Hepatocyte (in vitro differentiated cells): ENCODE data around the gene ZNF385C. TPM values are rescaled to one million over a fixed set of nuclear protein-coding genes. Genes with fewer than 3 reads are reported as not detected.

ENCODE experiments used
- DNase-seq: peaks from one replicate; pipeline ENCODE4 v3.0.0-alpha.2; 2016; ENCODE audit warnings: low spot score
- H2AFZ ChIP-seq: fragments of 200-600 bp; sonication (generic); 2 replicates; pipeline ENCODE4 v1.6.0; 2016; ENCODE audit warnings: antibody characterized with exemption, mild to moderate bottlenecking
- H3K27ac ChIP-seq: fragments of 200-600 bp; sonication (generic); 2 replicates; pipeline ENCODE4 v1.5.1; 2016; ENCODE audit warnings: mild to moderate bottlenecking
- H3K27me3 ChIP-seq: fragments of 200-600 bp; sonication (generic); 2 replicates; pipeline ENCODE4 v1.6.1; 2016
- H3K36me3 ChIP-seq: fragments of 200-600 bp; sonication (generic); replicated peaks from 2 replicates; pipeline ENCODE4 v1.5.1; 2016; ENCODE audit warnings: low read depth; ENCODE audit not compliant: insufficient read depth
- H3K4me1 ChIP-seq: fragments of 200-600 bp; sonication (generic); 2 replicates; pipeline ENCODE4 v1.5.1; 2016; ENCODE audit warnings: mild to moderate bottlenecking, moderate library complexity; ENCODE audit not compliant: insufficient read depth
- H3K4me2 ChIP-seq: fragments of 200-600 bp; sonication (generic); 2 replicates; pipeline ENCODE4 v1.6.0; 2016
- H3K4me3 ChIP-seq: fragments of 200-600 bp; sonication (generic); 2 replicates; pipeline ENCODE4 v1.5.1; 2016; ENCODE audit warnings: mild to moderate bottlenecking
- H3K79me2 ChIP-seq: fragments of 200-600 bp; sonication (generic); 2 replicates; pipeline ENCODE4 v1.6.0; 2017; ENCODE audit warnings: mild to moderate bottlenecking
- H3K9me2 ChIP-seq: fragments of 200-600 bp; sonication (generic); replicated peaks from 2 replicates; pipeline ENCODE4 v1.6.0; 2017; ENCODE audit warnings: mild to moderate bottlenecking; ENCODE audit not compliant: insufficient read depth
- H3K9me3 ChIP-seq: fragments of 200-600 bp; sonication (generic); 2 replicates; pipeline ENCODE4 v1.5.1; 2016; ENCODE audit warnings: low read depth, mild to moderate bottlenecking
- H4K20me1 ChIP-seq: fragments of 200-600 bp; sonication (generic); 2 replicates; pipeline ENCODE4 v1.6.0; 2016; ENCODE audit warnings: mild to moderate bottlenecking; ENCODE audit not compliant: insufficient read depth, poor library complexity, severe bottlenecking
- CTCF ChIP-seq: fragments of 200-600 bp; sonication (generic); IDR thresholded peaks from 2 replicates; pipeline ENCODE4 v1.5.1; 2016; ENCODE audit warnings: antibody characterized with exemption, mild to moderate bottlenecking; ENCODE audit not compliant: poor library complexity
- EZH2 ChIP-seq: fragments of 200-600 bp; sonication (generic); IDR thresholded peaks from 2 replicates; pipeline ENCODE4 v1.6.1; 2016; ENCODE audit warnings: antibody characterized with exemption, mild to moderate bottlenecking, borderline replicate concordance
- EZH2phosphoT487 ChIP-seq: fragments of 200-600 bp; sonication (generic); IDR thresholded peaks from one replicate; pipeline ENCODE4 v1.6.1; 2018; ENCODE audit warnings: antibody characterized with exemption, mild to moderate bottlenecking, low read depth, moderate library complexity; ENCODE audit not compliant: unreplicated experiment, severe bottlenecking
- WGBS: methylation state at CpG from one replicate; pipeline ENCODE4 v1.1.6; 2016; ENCODE audit warnings: low lambda C conversion rate; ENCODE audit errors: missing lambda C conversion rate; 5-methylcytosine and 5-hydroxymethylcytosine counted together
- polyA plus RNA-seq: library from polyadenylated mRNA; unstranded; fragments of >200 nt; fragmentation: Nextera tagmentation; extraction: Ambion mirVana; gene quantifications from 2 replicates; pipeline ENCODE4 v1.2.1, GENCODE V29; 2016
- total RNA-seq: library from RNA; depleted of rRNA; stranded (reverse); fragments of >200 nt; gene quantifications from 2 replicates; pipeline ENCODE4 v1.2.3, GENCODE V29; 2014

ZNF385C gene
- total and polyA plus RNA-seq, 2 experiments from 2014 or later = 0.45 to 0.63 TPM

- H3K9me2 ChIP-seq = no peaks in the 10 kb centered on the region
- no peak overlapping the region for H2AFZ ChIP-seq
- H3K27ac ChIP-seq = peak overlapping the region; percentile 61
- H4K20me1 ChIP-seq = peaks cover 47% of the 10 kb centered on the region
- no peak for DNase-seq
- TF ChIP-seq CTCF (no peak), EZH2 (no peak), EZH2phosphoT487 (no peak)
- 92% methylated on average over 7 of the region's 7 CpGs for WGBS
- H3K4me3 ChIP-seq = no peak overlapping the region
- peaks cover 15% of the 10 kb centered on the region for H3K4me1 ChIP-seq
- no peaks in the 10 kb centered on the region for H3K9me3 ChIP-seq
- no peaks in the 10 kb centered on the region for H3K27me3 ChIP-seq
- H3K4me2 ChIP-seq = peak overlapping the region; percentile 38
- H3K79me2 ChIP-seq = peaks cover 93% of the 10 kb centered on the region
- no peaks in the 10 kb centered on the region for H3K36me3 ChIP-seq
These were observed 96.0 kb downstream of the ZNF385C start for GRCh38 chr17:42002175-42002791.

GRCh38 chr17:42001729-42002128 lies 96.5 kb downstream of the ZNF385C start:
- Histone ChIP-seq H3K4me1 (peaks cover 15% of the 10 kb centered on the region), H4K20me1 (peaks cover 41% of the 10 kb centered on the region), H3K27me3 (no peaks in the 10 kb centered on the region), H2AFZ (no peak overlapping the region), H3K27ac (peak overlapping the region; percentile 61), H3K36me3 (no peaks in the 10 kb centered on the region), H3K79me2 (peaks cover 90% of the 10 kb centered on the region), H3K4me2 (peak overlapping the region; percentile 38), H3K9me3 (no peaks in the 10 kb centered on the region), H3K9me2 (no peaks in the 10 kb centered on the region), H3K4me3 (no peak overlapping the region)
- TF ChIP-seq EZH2phosphoT487 (no peak), CTCF (no peak), EZH2 (no peak)
- 92% methylated on average over 2 of the region's 2 CpGs for whole genome bisulfite sequencing
- no peak for DNase-seq

GRCh38 chr17:42000413-42001133 lies 97.7 kb downstream of the ZNF385C start:
- H3K79me2 ChIP-seq = peaks cover 78% of the 10 kb centered on the region
- no peak overlapping the region for H3K27ac ChIP-seq
- no peak overlapping the region for H3K4me2 ChIP-seq
- no peaks in the 10 kb centered on the region for H3K9me2 ChIP-seq
- H2AFZ ChIP-seq = no peak overlapping the region
- H3K27me3 ChIP-seq = no peaks in the 10 kb centered on the region
- no peaks in the 10 kb centered on the region for H3K36me3 ChIP-seq
- H3K4me1 ChIP-seq = peaks cover 15% of the 10 kb centered on the region
- no peaks in the 10 kb centered on the region for H3K9me3 ChIP-seq
- DNase-seq = no peak
- WGBS = 97% methylated on average over 3 of the region's 3 CpGs
- peaks cover 30% of the 10 kb centered on the region for H4K20me1 ChIP-seq
- no peak for TF ChIP-seq EZH2
- no peak for TF ChIP-seq CTCF
- no peak for TF ChIP-seq EZH2phosphoT487
- H3K4me3 ChIP-seq = no peak overlapping the region
